ENCODE data around the gene CPED1.
A peak's percentile ranks its signal among the peaks of the same experiment; 100 is the strongest.

Gene CPED1

GRCh38 chr7:121019018-121019417 lies 30.5 kb downstream of the CPED1 start:
- no peaks in the 10 kb centered on the region for H3K27me3 ChIP-seq (replicated peaks)
- no peak overlapping the region for H3K4me3 ChIP-seq (ENCODE audit: low read depth, low read length)
- peak overlapping the region; percentile 78 for H3K27ac ChIP-seq
- in situ Hi-C loops (cut with HindIII; ENCODE audit: low pct_ligation_motif_present, low sequenced_read_pairs) = no loop called here
- no peaks in the 10 kb centered on the region for H3K36me3 ChIP-seq (replicated peaks)
- no peak for TF ChIP-seq CTCF (IDR thresholded peaks at IDR 0.05; ENCODE audit: low read depth, low read length, missing control alignments)
- peak; percentile 54 for DNase-seq

DNA sequence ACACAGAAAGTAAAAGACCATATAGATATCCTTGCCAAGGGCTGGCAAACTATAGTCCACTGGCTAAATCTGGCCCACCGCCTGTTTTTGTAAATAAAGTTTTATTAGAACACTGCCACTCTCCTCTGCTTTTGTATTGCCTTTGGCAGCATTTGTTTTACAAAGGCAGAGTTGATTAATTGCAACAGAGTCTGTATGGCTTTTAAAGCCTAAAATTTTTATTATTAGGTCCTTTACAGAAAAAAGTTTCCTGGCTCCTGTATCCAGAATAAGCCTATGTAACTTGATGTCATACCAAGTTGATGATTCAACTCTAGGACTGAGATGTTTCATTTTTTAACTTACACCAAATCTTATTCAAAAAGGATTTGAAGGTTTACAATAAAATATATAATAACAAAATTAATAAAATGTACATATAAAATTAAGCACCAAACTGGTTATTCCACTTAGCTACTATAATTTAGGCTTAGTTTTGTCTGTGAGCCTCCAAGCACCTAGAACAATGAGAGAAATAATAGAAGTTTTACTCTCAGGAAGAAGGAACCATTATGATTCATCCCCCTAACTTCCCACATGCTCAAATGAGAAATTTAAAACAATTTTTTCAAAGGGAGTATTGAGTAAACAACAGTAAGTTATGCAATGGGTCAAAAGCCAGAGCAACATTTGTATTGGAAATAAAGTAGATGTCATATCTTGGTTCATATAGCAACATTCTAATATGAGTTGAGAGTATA lies 31.9 kb downstream of the CPED1 start:
- no peak overlapping the region for H3K4me3 ChIP-seq (ENCODE audit: low read depth, low read length)
- in situ Hi-C loops (cut with HindIII; ENCODE audit: low pct_ligation_motif_present, low sequenced_read_pairs) = no loop called here
- no peaks in the 10 kb centered on the region for H3K36me3 ChIP-seq (replicated peaks)
- no peak for TF ChIP-seq CTCF (IDR thresholded peaks at IDR 0.05; ENCODE audit: low read depth, low read length, missing control alignments)
- H3K27ac ChIP-seq = peak overlapping the region; percentile 78
- no peak for DNase-seq
- no peaks in the 10 kb centered on the region for H3K27me3 ChIP-seq (replicated peaks)

- peak overlapping the region; percentile 78 for H3K27ac ChIP-seq
- no peak for DNase-seq
- in situ Hi-C loops (cut with HindIII; ENCODE audit: low pct_ligation_motif_present, low sequenced_read_pairs) = no loop called here
- no peaks in the 10 kb centered on the region for H3K36me3 ChIP-seq (replicated peaks)
- no peak overlapping the region for H3K4me3 ChIP-seq (ENCODE audit: low read depth, low read length)
- TF ChIP-seq CTCF (IDR thresholded peaks at IDR 0.05; ENCODE audit: low read depth, low read length, missing control alignments) = no peak
- no peaks in the 10 kb centered on the region for H3K27me3 ChIP-seq (replicated peaks)
Observed at GRCh38 chr7:121020989-121021969, 32.8 kb downstream of the CPED1 start.

DNA sequence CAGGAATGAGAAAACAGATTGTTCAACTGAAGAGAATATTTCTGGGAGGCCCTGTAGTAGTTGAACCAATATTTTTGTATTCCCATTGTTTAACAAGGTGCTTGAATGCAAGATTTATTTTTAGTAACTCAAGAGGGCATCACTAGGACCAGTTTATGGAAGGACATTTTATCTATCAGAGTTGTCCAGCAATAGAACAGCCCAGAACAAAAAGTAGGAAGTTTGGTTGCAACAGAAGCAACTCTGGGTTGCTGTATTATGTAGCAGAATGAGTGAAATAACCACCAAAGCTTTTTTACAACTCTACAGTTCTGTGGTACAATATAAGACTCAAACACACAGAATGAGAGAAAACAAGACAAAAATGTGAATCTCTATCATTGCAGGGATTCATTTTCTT lies 34.7 kb downstream of the CPED1 start:
- Histone ChIP-seq H3K36me3 (replicated peaks) (no peaks in the 10 kb centered on the region), H3K27ac (no peak overlapping the region), H3K27me3 (replicated peaks) (no peaks in the 10 kb centered on the region), H3K4me3 (ENCODE audit: low read depth, low read length) (no peak overlapping the region)
- in situ Hi-C loops (cut with HindIII; ENCODE audit: low pct_ligation_motif_present, low sequenced_read_pairs) = no loop called here
- no peak for TF ChIP-seq CTCF (IDR thresholded peaks at IDR 0.05; ENCODE audit: low read depth, low read length, missing control alignments)
- no peak for DNase-seq

- TF ChIP-seq CTCF (IDR thresholded peaks at IDR 0.05; ENCODE audit: low read depth, low read length, missing control alignments) = no peak
- Histone ChIP-seq H3K36me3 (replicated peaks) (no peaks in the 10 kb centered on the region), H3K27ac (peak overlapping the region; percentile 59), H3K27me3 (replicated peaks) (no peaks in the 10 kb centered on the region), H3K4me3 (ENCODE audit: low read depth, low read length) (no peak overlapping the region)
- no peak for DNase-seq
- in situ Hi-C loops (cut with HindIII; ENCODE audit: low pct_ligation_motif_present, low sequenced_read_pairs) = no loop called here
Observed at GRCh38 chr7:121023683-121024511, 35.4 kb downstream of the CPED1 start.
